GM21529 (cell line): ENCODE results near the gene ARIH2.

ENCODE experiments used
- ATAC-seq: cut with Tn5 transposase; IDR thresholded peaks from one replicate; pipeline ENCODE4 v1.9.1; 2021; ENCODE audit not compliant: unreplicated experiment

The ARIH2 gene

GRCh38 chr3:48928679-48929078, 10.0 kb downstream of the ARIH2 start:
- ATAC-seq = no peak

- no peak for ATAC-seq
Measured at GRCh38 chr3:48929358-48930035, 10.9 kb downstream of the ARIH2 start.

GRCh38 chr3:48930590-48930989, 11.9 kb downstream of the ARIH2 start:
- no peak for ATAC-seq

- ATAC-seq = no peak
Measured at GRCh38 chr3:48931944-48932580, 13.4 kb downstream of the ARIH2 start.

GRCh38 chr3:48934333-48934991, 15.8 kb downstream of the ARIH2 start:
- ATAC-seq = no peak

- ATAC-seq = no peak
Measured at GRCh38 chr3:48935530-48935929, 16.9 kb downstream of the ARIH2 start.

- no peak for ATAC-seq
Measured at GRCh38 chr3:48938156-48938555, 19.5 kb downstream of the ARIH2 start.

GRCh38 chr3:48938689-48939088, 20.0 kb downstream of the ARIH2 start:
- ATAC-seq = no peak

GRCh38 chr3:48945432-48945831, 26.8 kb downstream of the ARIH2 start:
- ATAC-seq = no peak

- ATAC-seq = no peak
Measured at GRCh38 chr3:48945891-48946549, 27.4 kb downstream of the ARIH2 start.

- ATAC-seq = no peak
Measured at GRCh38 chr3:48949376-48949717, 30.7 kb downstream of the ARIH2 start.

GRCh38 chr3:48950051-48950450, 31.4 kb downstream of the ARIH2 start:
- no peak for ATAC-seq

- ATAC-seq = no peak
Measured at GRCh38 chr3:48951764-48952163, 33.1 kb downstream of the ARIH2 start.

GRCh38 chr3:48952510-48953118, 34.0 kb downstream of the ARIH2 start:
- no peak for ATAC-seq

- no peak for ATAC-seq
Measured at GRCh38 chr3:48957006-48957705, 38.5 kb downstream of the ARIH2 start.

GRCh38 chr3:48960841-48961413, 42.3 kb downstream of the ARIH2 start:
- ATAC-seq = peak; percentile 55

- ATAC-seq = no peak
Measured at GRCh38 chr3:48962340-48962739, 43.7 kb downstream of the ARIH2 start.

- no peak for ATAC-seq
Measured at GRCh38 chr3:48962939-48963338, 44.3 kb downstream of the ARIH2 start.

- ATAC-seq = no peak
Measured at GRCh38 chr3:48963591-48963990, 44.9 kb downstream of the ARIH2 start.

- ATAC-seq = no peak
Measured at GRCh38 chr3:48966367-48966766, 47.7 kb downstream of the ARIH2 start.
